ENCODE data around the gene IL12RB1. TPM values are rescaled to one million over a fixed set of nuclear protein-coding genes. Genes with fewer than 3 reads are reported as not detected.

The IL12RB1 gene
- total RNA-seq, 4 donors from 2014 or later, result 0.15 to 3.5 (median 1.5) TPM

DNA sequence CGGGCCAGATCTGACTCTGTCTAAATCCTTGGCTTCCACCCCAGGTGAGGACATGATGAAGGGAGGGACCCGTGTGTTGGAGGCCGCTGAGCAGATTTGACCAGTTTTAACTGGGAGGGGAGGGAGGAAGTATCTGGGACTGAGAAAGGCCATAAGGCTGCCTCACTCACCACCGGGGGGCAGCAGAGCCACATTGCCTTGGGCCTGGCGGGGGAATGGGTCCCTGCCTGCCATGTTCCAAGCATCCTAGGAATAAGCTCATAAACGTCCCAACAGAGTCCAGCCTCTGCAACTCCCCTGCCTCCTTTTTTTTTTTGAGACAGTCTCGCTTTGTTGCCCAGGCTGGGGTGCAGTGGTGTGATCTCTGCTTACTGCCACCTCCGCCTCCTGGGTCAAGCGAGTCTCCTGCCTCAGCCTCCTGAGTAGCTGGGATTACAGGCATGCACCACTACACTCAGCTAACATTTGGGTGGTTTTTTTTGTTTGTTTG lies 26.3 kb upstream of the IL12RB1 start:
- TF ChIP-seq, protein P1, sequence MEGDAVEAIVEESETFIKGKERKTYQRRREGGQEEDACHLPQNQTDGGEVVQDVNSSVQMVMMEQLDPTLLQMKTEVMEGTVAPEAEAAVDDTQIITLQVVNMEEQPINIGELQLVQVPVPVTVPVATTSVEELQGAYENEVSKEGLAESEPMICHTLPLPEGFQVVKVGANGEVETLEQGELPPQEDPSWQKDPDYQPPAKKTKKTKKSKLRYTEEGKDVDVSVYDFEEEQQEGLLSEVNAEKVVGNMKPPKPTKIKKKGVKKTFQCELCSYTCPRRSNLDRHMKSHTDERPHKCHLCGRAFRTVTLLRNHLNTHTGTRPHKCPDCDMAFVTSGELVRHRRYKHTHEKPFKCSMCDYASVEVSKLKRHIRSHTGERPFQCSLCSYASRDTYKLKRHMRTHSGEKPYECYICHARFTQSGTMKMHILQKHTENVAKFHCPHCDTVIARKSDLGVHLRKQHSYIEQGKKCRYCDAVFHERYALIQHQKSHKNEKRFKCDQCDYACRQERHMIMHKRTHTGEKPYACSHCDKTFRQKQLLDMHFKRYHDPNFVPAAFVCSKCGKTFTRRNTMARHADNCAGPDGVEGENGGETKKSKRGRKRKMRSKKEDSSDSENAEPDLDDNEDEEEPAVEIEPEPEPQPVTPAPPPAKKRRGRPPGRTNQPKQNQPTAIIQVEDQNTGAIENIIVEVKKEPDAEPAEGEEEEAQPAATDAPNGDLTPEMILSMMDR (IDR thresholded peaks at IDR 0.05), result peak in 3 of 4 experiments; percentile 86 to 94 (median 87)
- TF ChIP-seq POLR2A (IDR thresholded peaks at IDR 0.05) (no peak), POLR2AphosphoS5 (IDR thresholded peaks at IDR 0.05) (peak; percentile 8)
- H3K4me1 ChIP-seq, result peaks cover 0 to 33% (median 16%) of the 10 kb centered on the region in 3 donors
- no peaks in the 10 kb centered on the region for H3K9me3 ChIP-seq
- no peak overlapping the region for H3K4me3 ChIP-seq
- WGBS, 2 donors (ENCODE audit: low coverage in 1 of 2), result 36 to 52% methylated on average over 5 to 9 of the region's 9 CpGs
- ATAC-seq, result peak; percentile 65
- H3K36me3 ChIP-seq, result no peaks in the 10 kb centered on the region
- peaks cover 15% of the 10 kb centered on the region for H3K27me3 ChIP-seq
- no peak overlapping the region for H3K27ac ChIP-seq

GRCh38 chr19:18110609-18111232 lies 24.0 kb upstream of the IL12RB1 start:
- TF ChIP-seq POLR2AphosphoS5 (IDR thresholded peaks at IDR 0.05), result no peak
- Histone ChIP-seq H3K27me3 (peaks cover 29% of the 10 kb centered on the region), H3K4me1 (peaks cover 0 to 22% (median 12%) of the 10 kb centered on the region in 3 donors), H3K4me3 (peak overlapping the region; percentile 34 to 78), H3K27ac (peak overlapping the region in 1 of 4 donors; percentile 75), H3K36me3 (no peaks in the 10 kb centered on the region), H3K9me3 (no peaks in the 10 kb centered on the region)
- no peak for ATAC-seq
- WGBS, 2 donors (ENCODE audit: low coverage in 1 of 2), result 0 to 81% methylated on average over 4 of the region's 22 CpGs

GRCh38 chr19:18109733-18110608 lies 23.2 kb upstream of the IL12RB1 start:
- no peaks in the 10 kb centered on the region for H3K9me3 ChIP-seq
- peaks cover 0 to 22% (median 12%) of the 10 kb centered on the region in 3 donors for H3K4me1 ChIP-seq
- peak overlapping the region; percentile 34 to 78 for H3K4me3 ChIP-seq
- no peak for TF ChIP-seq EP300 (IDR thresholded peaks at IDR 0.05)
- TF ChIP-seq POLR2A (IDR thresholded peaks at IDR 0.05), result peak; percentile 37 to 42
- TF ChIP-seq, protein P1 (IDR thresholded peaks at IDR 0.05), result peak in 2 of 4 experiments; percentile 1 to 5
- ATAC-seq, result peak; percentile 83
- WGBS, 2 donors (ENCODE audit: low coverage in 1 of 2), result 0% methylated on average over 4 to 7 of the region's 92 CpGs
- H3K27me3 ChIP-seq, result peaks cover 37% of the 10 kb centered on the region
- H3K36me3 ChIP-seq, result no peaks in the 10 kb centered on the region
- H3K27ac ChIP-seq, result peak overlapping the region in 3 of 4 donors; percentile 63 to 75 (median 66)

GRCh38 chr19:18109341-18109732 lies 22.6 kb upstream of the IL12RB1 start:
- H3K9me3 ChIP-seq, result no peaks in the 10 kb centered on the region
- TF ChIP-seq, protein P1 (IDR thresholded peaks at IDR 0.05), result no peak
- TF ChIP-seq POLR2AphosphoS5 (IDR thresholded peaks at IDR 0.05) (no peak), POLR2A (IDR thresholded peaks at IDR 0.05) (no peak), EP300 (IDR thresholded peaks at IDR 0.05) (no peak)
- no peaks in the 10 kb centered on the region for H3K36me3 ChIP-seq
- WGBS, 2 donors (ENCODE audit: low coverage in 1 of 2), result 40% methylated on average over 4 of the region's 12 CpGs; no CpG with 5 or more reads in 1 of the 2 donors
- H3K4me1 ChIP-seq, result peaks cover 0 to 28% (median 16%) of the 10 kb centered on the region in 3 donors
- peak; percentile 8 for ATAC-seq
- H3K27me3 ChIP-seq, result peaks cover 43% of the 10 kb centered on the region
- H3K27ac ChIP-seq, result peak overlapping the region in 2 of 4 donors; percentile 66 to 75
- peak overlapping the region; percentile 34 to 78 for H3K4me3 ChIP-seq

DNA sequence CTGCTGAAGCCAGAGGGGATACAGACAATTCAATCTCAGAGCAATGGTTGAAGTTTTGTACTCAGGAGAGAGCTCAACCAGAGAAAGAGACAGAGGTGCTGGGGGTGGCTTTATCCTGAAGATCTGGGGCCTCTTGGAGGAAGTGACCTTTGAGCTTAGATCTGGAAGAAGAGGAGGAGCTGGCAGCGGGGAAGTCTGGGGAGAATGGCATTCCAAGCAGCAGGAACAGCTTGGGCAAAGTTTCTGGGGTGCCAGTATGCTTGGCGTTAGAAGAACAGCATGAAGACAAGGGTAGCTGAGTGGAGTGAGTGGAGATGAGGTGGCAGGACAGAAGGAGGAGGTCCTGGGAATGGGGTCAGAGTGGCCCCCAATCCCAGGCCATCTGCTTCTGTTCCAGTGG lies 22.2 kb upstream of the IL12RB1 start:
- H3K4me1 ChIP-seq, result peaks cover 0 to 33% (median 16%) of the 10 kb centered on the region in 3 donors
- no peak for ATAC-seq
- H3K27me3 ChIP-seq, result peaks cover 43% of the 10 kb centered on the region
- WGBS, 2 donors (ENCODE audit: low coverage in 1 of 2), result 58% methylated on average over 2 of the region's 2 CpGs; no CpG with 5 or more reads in 1 of the 2 donors
- no peak overlapping the region for H3K27ac ChIP-seq
- TF ChIP-seq, protein P1 (IDR thresholded peaks at IDR 0.05), result no peak
- TF ChIP-seq EP300 (IDR thresholded peaks at IDR 0.05) (no peak), POLR2A (IDR thresholded peaks at IDR 0.05) (no peak), POLR2AphosphoS5 (IDR thresholded peaks at IDR 0.05) (no peak)
- H3K9me3 ChIP-seq, result no peaks in the 10 kb centered on the region
- no peaks in the 10 kb centered on the region for H3K36me3 ChIP-seq
- H3K4me3 ChIP-seq, result no peak overlapping the region

Data from gastroesophageal sphincter (tissue), 4 donors.